Vagina (tissue), 2 donors: ENCODE data around the gene TSGA10IP.

Source experiments
- POLR2A ChIP-seq, 2 donors: fragments of 450-650 bp; IDR thresholded peaks; one replicate each; pipeline ENCODE4 v1.6.1; 2017; ENCODE audit warnings: antibody characterized with exemption in 2 of 2, mild to moderate bottlenecking in 2 of 2, moderate library complexity in 2 of 2
- POLR2AphosphoS5 ChIP-seq, 2 donors: sonication (generic); formaldehyde crosslinking; IDR thresholded peaks; one replicate each; pipeline ENCODE4 v1.9.0; 2017; ENCODE audit warnings: antibody characterized with exemption in 2 of 2, mild to moderate bottlenecking in 2 of 2, low read depth in 1 of 2; ENCODE audit not compliant: insufficient read depth in 1 of 2
- TF ChIP-seq, protein P1 (sequence below), 3 experiments: fragments of 450-650 bp in 2 of 3; fragments of 200-600 bp in 1 of 3; sonication (generic) in 1 of 3; IDR thresholded peaks; one replicate each; pipeline ENCODE4 v1.5.1; 2017 to 2019; ENCODE audit warnings: antibody characterized with exemption in 3 of 3, mild to moderate bottlenecking in 2 of 3, moderate library complexity in 2 of 3

DNA sequence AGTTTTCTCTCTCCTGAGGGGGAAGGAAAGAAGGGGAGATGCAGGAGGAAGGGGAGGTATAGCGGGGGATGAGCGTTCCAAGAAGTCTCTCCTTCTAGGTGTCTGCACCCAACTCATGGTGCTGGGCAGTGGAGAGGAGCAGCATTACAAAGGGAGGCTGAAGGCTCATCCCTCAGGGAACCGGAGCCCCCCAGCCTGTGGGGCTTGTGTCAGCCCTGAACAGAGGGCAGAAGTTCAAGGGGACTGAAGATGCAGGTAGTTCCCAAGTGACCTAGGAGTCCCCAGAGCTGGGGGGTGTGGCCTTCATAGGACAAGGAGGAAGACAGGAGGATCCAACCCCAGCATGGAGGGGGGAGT, 28.2 kb upstream of the TSGA10IP start:
- TF ChIP-seq, protein P1, sequence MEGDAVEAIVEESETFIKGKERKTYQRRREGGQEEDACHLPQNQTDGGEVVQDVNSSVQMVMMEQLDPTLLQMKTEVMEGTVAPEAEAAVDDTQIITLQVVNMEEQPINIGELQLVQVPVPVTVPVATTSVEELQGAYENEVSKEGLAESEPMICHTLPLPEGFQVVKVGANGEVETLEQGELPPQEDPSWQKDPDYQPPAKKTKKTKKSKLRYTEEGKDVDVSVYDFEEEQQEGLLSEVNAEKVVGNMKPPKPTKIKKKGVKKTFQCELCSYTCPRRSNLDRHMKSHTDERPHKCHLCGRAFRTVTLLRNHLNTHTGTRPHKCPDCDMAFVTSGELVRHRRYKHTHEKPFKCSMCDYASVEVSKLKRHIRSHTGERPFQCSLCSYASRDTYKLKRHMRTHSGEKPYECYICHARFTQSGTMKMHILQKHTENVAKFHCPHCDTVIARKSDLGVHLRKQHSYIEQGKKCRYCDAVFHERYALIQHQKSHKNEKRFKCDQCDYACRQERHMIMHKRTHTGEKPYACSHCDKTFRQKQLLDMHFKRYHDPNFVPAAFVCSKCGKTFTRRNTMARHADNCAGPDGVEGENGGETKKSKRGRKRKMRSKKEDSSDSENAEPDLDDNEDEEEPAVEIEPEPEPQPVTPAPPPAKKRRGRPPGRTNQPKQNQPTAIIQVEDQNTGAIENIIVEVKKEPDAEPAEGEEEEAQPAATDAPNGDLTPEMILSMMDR (IDR thresholded peaks at IDR 0.05), result no peak
- no peak for TF ChIP-seq POLR2AphosphoS5 (IDR thresholded peaks at IDR 0.05; ENCODE audit: insufficient read depth in 1 of 2, low read depth in 1 of 2)
- no peak for TF ChIP-seq POLR2A (IDR thresholded peaks at IDR 0.05)
